ENCODE measurements around the gene PTX4.

Gene PTX4

DNA sequence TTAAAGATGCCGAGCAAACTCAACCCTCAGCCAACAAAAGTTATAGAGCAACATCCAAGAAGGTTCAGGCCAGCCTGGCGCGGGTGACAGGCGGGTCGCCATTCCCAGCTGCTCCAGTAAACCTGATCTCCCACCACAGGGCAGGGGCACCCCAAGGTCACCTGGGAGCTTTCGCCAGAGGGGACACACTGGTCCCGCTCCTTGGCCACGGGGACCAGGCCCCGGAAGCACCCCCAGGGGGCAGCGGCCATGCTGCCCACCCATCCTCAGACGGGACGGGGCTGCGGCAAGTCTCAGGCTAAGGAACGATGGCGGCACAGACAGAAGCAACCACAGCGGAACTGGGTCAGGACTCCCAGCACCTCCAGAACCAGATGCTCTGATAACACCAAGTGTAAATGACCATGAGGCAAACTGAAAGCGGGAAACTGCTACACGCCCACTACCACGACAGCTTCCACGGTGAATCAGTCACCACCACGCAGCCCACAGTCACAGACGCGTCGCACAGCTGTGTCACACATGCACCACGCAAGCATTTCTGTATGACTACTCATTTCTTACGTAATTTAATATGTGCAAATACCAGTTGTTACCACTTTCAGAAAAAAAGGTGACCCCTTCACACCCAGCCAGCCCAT is 30.3 kb downstream of the PTX4 start:
- DNase-seq = peak; percentile 33

DNA sequence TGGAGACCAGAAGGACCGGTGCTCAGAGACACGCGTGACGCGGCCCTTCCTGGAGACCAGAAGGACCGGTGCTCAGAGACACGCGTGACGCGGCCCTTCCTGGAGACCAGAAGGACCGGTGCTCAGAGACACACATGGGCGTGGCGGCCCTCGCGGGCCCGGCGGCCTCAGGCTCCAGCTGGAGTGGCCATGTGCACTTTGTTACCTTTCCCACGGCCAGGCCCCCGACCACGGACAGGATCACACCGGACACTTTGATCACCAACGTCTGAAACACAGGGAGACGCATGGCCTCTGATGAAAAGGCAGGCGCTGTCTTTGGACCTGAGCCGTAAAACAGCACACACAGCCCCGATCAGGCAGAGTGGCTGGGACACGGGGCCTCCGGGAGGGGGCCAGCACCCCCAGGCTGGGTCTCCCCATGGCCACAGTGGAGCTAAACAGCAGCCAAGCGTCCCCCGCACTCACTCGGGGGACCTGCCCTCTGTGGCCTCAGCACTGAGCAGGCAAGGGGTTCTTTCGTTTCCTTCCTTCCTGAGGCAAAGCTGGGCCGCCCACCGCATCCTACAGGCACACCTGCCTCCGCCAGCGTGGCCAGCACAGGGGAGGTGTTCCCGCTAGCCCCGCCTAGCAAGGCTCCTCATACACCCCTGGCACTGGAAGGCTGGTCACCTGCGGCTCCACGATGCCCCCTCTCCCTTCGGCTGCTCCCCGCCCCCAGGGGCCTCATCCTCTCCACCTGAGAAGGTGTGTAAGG is 31.1 kb downstream of the PTX4 start:
- DNase-seq = no peak

DNA sequence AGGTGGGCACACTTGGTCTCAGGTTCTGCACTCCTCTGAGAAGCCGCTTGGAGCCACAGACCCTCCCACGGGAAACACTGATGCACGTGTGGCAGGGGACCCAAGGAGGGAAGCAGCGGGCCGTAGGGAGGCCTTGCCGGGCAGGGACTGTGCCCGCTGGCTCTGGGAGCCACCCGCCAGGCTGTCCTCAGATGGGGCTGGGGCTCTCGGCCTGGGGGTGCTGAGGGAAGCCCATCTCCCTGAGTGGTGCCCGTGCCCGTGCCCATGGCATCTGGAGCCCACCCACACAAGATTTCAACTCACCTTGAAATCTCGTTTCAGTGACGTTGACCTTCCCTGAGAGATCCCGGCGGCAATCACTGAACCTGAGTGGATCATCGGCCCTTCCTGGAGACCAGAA is 31.8 kb downstream of the PTX4 start:
- DNase-seq = no peak

DNA sequence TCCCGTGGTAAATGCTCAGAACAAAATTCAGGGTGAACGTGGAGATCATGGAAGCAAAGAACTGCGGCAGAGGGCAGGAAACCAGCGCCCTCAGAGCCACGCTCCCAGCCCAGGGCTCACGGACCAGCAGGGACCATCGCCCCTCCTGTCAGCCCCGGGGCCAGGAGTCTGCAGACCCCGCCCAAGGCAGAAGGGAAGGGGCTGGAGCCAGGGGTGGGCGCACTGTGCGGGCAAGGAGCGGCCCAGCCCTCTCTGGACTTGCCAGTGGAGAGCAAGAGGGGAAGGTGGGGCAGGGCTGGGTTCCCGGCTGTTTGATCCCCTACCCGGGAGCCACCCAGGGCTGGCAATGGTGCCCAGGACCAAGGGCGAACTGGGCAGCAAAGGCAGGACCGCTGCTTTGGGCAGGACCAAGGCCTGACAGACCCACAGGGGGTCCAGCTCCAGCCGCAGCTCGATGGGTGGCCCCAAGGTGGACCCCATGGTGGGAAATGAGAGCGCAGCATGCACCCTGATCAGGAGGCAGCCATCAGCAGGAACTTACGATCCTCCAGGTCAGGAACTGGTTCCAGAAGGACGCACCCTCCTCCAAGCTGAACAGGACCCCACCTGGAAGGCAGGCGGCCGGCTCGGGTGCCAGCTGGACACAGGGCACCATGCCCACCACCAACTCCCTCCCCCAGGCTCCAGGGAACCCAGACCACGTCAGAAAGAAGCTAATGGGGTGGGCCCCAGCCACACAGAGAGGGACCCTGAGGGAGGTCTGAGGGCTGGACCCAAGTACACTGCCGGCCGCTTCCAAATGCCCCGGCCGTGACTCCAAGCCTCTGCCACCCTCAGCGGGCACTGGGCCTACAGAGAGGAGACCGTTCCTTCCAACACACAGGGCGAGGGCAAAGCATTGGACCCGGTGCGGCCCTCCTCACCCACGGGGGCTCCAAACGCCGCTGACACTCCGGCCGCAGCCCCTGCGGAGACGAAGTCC is 33.3 kb downstream of the PTX4 start:
- no peak for DNase-seq

DNA sequence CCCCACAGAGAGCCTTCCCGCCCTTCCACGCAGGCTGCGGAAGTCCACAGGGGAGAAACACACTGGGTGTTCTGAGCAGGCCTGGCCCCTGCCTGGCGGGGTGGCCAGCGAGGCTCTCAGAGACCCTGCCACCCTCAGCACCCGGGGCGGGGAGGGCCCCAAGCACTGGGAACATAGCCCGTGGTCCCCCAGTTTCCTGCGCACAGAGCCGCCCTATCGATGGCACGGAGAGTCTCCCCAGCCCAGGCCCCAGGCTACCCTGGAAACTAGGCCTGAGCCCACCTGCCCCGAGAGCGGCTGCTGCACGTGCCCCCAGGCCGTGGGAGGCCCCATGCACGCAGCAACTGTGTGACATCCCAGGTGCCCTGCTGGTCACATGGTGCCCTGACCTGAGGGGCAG is 34.2 kb downstream of the PTX4 start:
- DNase-seq = no peak

DNA sequence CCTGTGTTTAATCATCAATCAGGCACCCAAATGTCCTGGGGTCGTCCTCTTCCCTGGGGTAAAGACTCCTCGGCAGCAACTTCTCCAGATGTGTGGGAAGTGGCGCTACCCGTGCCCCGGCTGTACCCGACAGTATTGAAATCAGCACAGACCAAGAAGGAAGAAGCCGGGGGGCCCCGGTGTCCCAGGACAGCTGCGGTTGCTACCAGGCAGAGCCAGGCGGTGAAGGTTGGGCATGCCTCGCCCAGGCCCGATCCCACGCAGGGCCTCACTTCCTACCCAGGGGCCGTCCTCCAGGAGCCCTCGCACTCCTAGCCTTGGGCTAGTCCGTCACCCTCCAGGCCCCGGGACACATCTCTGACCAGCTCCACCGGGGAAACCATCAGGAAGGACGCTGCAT is 35.4 kb downstream of the PTX4 start:
- DNase-seq = no peak

DNA sequence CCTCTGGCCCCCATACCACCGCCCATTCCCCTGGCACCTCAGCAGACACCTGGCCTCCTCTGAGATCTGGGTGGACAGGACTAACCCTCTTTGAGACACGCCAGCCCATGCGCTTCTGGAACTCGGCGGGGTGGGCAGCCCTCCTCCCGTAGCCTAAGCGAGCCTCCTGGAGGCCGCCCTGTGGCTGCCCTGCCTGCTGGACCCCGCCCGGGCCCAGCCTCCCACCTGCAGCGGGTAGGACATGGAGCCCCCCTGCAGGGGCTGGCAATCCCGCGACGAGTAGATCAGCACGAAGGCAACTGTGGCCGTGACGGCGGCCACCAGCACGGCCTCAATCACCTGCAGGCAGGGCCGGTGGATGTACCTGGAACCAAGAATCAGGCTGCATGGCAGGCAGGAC is 36.2 kb downstream of the PTX4 start:
- no peak for DNase-seq

DNA sequence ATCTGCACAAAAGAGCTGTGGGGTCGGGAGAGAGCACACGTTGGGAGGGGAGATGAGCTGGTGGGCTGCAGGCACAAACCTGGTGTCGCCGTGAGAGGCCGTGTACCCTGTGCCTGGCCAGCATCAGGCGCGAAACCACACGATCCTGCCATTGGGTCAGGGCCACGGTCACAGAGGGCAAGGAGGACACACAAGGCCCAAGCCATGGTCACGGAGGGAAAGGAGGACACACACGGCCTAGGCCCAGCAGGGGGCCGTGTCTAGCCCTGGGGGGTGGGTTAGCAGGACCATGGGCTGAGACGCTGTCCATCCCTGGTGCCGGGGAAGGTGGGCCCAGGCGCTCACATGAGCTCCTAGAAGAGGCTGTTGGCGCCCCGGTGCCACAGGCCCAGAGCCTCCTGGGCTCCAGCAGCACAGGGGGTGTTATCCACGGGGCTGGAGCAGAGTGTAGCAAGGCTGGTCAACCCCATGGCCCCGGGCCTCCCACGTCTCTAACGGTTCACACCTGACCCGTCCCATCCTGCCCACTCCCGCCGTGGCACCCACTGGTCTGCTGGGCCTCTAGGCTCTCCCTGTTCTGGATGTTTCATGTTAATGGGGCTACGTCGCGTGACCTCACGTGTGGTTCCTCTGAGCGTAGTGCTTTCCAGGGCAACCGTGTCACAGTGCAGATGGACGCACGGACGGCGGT is 36.9 kb downstream of the PTX4 start:
- no peak for DNase-seq

DNA sequence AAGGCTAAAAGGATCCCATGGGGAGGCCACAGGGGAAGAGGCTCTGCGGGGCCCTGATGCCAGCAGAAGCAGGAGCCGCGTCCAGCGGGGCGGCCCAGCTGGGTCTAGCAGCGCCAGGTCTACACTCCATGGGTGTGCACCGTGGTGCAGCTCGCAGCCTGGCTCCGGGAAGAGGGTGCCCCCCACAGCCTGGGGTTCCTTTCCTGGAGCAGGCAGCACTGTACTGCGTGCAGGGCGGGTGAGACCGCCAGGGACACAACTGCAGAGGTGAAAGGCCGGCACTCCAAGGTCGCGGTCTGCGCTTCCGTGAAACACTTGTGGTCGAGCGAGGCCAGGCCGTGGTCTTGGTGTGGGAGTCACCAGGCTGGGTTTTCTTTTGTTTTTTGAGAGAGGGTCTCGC is 37.9 kb downstream of the PTX4 start:
- DNase-seq = no peak

DNA sequence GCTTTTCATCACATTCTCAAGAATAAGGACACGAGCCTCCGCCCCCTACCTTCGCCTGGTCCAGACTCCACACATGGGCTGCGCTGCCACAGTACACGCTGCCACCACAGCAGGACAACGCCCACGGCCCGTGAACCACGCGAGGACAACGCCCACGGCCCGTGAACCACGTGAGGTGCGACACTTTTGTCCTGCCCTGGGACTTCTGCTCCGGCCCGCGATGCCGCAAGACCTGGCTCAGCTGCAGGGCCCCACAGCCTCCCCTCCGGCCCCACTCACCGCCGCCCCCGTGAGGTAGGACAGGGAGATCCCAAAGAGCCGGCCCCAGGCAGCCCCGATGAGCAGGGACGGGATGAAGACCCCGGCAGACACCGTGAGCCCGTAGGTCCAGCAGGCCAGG is 38.5 kb downstream of the PTX4 start:
- no peak for DNase-seq

DNA sequence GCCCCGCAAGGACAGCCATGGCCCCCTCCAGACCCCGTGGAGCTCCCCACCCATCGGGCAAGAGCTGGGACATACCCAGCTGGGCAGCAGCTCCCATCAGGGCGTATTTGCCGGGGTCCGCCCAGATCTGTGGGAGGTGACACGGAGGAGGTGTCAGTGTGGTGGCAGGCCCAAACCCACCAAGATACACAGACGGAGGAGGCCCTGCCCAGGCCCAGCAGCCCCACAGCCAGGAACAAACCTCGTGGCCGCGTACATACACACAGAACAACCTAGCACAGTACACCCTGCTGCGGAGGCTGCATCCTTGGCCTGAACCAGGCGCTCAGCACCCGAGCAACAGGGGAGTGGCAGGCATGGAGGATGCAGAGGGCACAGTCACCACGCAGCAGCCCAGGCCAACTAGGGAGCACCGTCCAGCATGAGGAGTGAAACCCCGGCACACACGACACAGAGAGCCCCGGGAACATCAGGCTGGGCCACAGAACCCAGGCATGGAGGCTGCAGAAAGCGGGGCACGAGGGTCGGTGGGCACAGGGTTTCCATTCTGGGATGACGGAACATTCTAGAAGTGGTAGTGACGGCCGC is 39.4 kb downstream of the PTX4 start:
- no peak for DNase-seq

DNA sequence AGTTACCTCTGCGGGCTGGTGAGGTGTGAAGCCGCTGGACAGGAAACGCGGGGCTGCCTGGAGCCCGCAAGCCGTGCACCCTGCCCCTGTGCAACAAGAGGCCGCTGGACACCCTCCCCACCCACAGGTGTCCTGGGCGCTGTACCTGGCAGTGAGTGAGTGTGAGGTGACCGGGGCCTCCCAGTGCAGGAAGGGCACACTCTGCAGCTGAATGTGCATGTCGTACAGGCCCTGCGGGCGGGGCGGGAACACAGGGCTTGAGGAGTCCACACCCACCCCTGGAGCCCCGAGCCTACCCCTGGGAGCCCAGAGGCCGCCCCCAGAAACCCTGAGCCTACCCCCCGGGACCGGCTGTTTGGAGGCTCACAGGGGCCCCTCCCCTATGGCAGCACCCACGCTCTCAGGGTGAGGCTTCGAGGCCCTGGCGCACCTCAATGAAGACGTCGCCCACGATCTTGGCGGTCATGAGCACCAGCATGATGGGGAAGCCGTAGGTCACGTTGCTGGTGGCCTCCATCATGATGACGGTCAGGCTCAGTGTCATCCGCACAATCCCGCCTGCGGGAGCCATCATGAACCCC is 40.1 kb downstream of the PTX4 start:
- no peak for DNase-seq

DNA sequence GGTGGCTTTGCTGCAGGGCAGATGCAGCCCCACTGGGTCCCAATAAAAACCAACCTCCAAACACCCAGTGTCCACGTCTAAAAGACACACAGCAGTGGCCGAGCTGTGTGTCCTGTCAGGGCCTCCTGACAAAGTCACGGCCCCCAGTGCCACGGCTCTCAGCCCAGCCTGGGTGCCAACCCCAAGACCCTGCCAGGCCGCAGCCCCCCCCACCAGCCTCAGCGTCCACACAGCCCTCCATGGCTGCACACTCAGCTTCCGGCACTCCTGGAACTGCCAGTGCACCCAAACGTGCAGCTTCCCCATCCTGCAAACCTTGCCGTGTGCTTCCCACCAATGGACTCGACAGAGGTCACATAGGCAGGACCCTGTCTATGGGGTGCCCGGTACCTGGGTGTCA is 40.8 kb downstream of the PTX4 start:
- DNase-seq = no peak

DNA sequence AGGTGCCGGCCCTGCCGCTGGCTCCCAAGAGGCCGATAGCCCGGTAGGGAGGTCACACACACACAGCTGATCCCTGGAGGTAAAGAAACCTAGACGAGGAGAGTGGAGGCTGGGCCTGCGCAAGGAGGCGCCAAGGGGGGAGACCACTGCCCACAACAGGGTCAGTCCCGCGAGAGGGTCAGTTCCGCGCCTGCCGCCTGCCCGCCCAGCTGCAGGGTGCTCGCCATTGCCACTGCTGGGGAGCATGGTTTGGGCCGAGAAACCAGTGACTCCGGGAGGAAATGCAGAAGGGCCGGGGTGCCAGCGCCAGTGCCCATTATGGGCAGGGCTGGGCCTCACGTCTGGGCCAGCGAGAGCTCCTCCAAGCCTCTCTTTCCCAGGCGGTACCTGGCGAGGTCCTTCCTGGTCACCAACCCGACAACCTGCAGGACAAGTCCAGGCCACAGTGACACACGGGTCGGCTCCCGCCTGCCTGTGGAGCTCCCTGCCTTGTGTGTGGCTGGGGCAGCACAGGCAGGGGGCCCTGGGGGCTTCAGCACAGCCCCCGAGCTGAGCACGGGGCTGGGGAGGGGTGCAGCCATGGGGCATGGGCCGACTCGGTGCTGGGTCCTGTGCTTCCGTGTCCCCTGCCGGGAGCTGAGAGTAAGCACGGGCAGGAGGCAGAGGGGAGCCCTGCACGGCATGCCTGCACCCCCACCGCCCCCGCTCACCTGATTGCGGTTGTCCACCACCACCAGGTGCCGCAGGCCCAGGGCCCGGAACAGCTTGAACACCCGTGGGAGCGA is 42.3 kb downstream of the PTX4 start:
- DNase-seq = no peak

DNA sequence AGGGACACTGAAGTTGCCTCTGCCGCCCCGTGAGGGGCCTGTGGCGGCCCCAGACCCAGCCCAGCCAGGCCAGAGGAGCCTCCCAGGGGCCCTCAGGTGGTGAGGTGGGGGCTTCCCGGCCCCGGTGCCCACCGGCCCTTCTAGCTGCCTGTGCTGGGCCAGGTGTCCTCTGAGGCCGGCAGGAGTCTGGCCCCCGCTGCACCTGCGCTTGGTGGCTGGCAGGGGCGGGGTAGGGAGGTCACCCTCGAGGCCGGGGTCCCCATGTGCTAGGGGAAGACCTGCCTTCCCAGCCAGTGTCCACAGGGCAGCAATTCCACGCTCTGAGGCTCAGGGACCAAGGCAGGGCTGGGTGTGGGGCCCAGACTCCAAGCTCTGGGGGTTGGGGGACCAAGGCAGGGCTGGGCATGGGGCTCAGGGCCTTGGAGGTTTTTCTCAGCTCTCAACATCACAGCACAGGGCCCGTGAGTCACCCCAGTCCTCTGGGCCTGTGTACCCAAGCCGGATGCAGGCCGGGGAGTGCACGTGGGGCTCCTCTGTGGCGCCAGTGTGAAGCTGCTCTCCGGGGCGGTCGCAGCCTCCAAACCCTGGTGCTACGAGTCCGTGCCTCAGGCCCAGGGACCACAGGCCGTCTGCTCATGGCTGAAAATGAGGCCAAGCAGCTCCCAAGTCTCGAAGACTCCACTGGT is 43.1 kb downstream of the PTX4 start:
- DNase-seq = no peak

DNA sequence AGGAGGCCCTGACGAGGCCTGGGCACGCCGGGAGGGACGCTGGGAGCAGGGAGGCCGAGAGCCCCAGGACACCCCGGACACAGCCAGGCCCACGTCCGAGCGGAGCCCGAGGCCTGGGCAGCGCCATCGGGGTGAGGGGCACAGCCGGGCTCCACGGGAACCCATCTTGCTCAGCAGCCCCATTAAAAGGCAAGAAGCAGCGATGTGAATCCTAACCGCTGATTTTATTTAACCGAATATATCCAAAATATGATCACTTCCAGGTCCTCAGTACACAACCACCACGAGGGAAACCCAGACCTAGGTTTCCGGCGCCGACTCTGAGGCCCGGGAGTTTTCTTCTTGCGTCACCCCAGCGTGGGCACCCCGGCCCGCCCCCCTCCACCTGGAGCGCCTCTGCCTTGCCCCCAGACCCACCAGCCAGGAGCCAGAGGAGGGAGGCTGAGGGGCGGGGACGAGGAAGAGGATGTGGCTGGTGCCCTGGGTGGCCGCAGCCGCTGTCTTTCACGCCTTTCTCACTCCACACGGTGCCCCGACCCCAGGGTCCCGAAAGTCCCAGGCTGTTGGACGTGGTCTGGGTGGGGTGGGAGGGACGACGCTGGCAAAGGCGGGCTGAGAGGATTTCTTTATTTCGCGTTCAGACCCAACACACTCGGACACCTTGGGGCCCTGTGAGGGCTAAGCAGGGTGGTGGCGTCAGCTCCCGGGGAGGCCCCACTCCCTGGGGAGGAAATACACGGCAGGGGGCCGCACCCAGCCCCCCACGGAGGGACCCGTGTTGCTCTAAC is 43.8 kb downstream of the PTX4 start:
- DNase-seq = no peak

DNA sequence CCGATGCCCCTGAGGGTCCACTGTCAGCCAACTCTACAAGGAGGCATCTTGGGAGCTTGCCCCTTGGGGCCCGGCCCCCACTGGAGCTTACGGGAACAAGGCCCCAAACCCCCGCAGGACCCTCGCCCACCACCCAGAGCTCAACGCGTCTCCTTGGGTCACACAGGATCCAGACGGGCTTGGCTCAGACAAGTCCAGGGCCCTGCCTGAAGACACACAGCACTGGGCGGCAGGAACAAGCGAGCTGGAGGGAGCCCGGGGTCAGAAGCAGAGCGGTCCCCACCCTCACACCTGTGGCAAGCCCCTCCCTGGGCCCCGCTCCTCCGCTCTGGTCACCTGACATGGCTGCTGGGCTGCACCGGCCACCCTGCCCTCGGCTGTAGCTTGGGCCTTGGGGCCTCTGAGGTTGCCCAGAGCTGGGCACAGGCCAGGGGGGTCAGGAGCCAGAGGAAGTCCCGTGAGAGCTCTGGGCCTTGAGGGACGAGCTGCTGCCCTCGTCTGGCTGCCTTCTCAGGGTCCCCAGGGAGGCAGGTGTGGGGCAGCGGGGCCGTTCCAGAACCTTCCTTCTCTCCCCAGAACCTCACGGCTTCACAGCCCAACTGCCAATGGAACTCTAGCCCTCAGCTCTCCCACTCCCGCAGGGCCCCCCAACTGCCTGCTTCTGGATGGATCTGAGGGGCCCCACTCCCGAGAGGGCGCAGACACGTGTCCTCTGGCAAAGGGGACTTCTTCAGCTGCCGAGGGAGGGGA is 44.6 kb downstream of the PTX4 start, which contains the start of gene CCDC154:
Gene CCDC154, minus strand, starts transcription at position 577 of the 750 bp plus-strand sequence. Its CDS starts 234 bp downstream, at position 343.
- no peak for DNase-seq

DNA sequence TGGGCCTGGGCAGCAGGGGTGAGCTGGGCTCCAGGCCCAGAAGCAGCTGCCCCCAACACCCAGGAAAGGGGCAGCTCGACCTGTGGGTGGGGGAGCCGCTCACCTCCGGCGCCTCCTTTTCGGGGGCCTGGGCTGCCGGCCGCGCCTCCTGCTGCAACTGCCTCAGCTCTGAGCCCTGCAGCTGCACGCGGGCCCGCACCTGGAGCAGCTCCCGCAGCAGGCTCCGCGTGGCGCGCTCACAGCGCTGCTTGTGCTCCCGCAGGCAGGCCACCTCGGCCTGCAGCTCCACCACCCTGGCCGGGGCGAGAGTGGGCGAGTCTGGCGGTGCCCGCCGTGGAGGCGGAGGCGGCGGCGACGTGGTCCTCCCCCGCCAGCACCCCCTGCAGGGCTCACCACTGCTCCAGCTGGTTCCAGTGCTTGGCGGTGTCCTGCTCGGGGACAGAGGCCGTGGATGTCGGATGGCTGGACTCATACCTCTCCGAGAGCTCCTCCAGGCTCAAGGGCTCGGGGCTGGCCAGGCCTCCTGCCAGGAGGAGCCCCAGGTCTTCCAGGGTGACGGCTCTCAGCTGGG is 45.3 kb downstream of the PTX4 start:
- no peak for DNase-seq

DNA sequence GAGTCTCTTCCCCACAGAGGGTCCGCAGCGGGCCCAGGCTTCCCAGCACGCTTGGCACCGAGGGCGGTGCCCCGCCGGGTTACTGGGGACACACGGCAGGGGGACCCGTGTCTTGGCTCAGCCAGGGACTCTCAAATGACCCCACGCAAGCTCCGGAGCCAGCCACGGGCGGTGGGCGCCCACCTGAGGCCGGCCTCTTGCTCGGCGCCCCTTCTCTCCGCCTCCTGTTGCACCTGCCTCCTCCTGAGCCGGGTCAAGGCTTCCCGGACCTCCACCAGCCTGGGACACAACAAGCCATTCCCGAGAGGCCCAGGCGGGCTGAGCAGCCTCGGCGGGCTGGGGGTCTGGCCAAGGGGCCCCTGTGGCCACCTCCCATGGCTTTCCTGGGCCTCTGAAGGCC is 46.0 kb downstream of the PTX4 start:
- DNase-seq = no peak

Measured in activated CD4-positive, alpha-beta T cell treated with anti-CD3 and anti-CD28 coated beads, Interleukin-2, Interleukin-6, amounts not matched to agents 100 ng/mL and 50 ng/mL, durations not matched to agents 16 hours and 8 hours (primary cell).